ENCODE measurements around the gene PHF2. TPM values are rescaled to one million over a fixed set of nuclear protein-coding genes. Genes with fewer than 3 reads are reported as not detected.
A peak's percentile ranks its signal among the peaks of the same experiment; 100 is the strongest.

Gene PHF2
- total and polyA plus RNA-seq, 9 donors, result 21.3 to 45.8 (median 36.6) TPM

GRCh38 chr9:93585259-93585658 lies 8.9 kb downstream of the PHF2 start:
- WGBS (ENCODE audit: insufficient coverage), result 100% methylated on average over 3 of the region's 4 CpGs
- H3K27me3 ChIP-seq (ENCODE audit: control insufficient read depth, insufficient read depth, low read length), result no peaks in the 10 kb centered on the region
- H3K9me3 ChIP-seq (replicated peaks; ENCODE audit: control insufficient read depth, low read depth, low read length), result peaks cover 4% of the 10 kb centered on the region
- H3K4me3 ChIP-seq (ENCODE audit: low read length), result no peak overlapping the region
- DNase-seq, result no peak
- H3K27ac ChIP-seq (ENCODE audit: low read length), result no peak overlapping the region
- peaks cover 42% of the 10 kb centered on the region for H3K4me1 ChIP-seq (ENCODE audit: control insufficient read depth, insufficient read depth, low read length)
- no peaks in the 10 kb centered on the region for H3K36me3 ChIP-seq (ENCODE audit: control insufficient read depth, insufficient read depth, low read length)

GRCh38 chr9:93585695-93586094 lies 9.3 kb downstream of the PHF2 start:
- H3K36me3 ChIP-seq (ENCODE audit: control insufficient read depth, insufficient read depth, low read length), result peaks cover 2% of the 10 kb centered on the region
- peaks cover 43% of the 10 kb centered on the region for H3K4me1 ChIP-seq (ENCODE audit: control insufficient read depth, insufficient read depth, low read length)
- DNase-seq, result no peak
- no peak overlapping the region for H3K4me3 ChIP-seq (ENCODE audit: low read length)
- H3K27me3 ChIP-seq (ENCODE audit: control insufficient read depth, insufficient read depth, low read length), result no peaks in the 10 kb centered on the region
- no peak overlapping the region for H3K27ac ChIP-seq (ENCODE audit: low read length)
- 100% methylated on average over 3 of the region's 4 CpGs for WGBS (ENCODE audit: insufficient coverage)
- peaks cover 4% of the 10 kb centered on the region for H3K9me3 ChIP-seq (replicated peaks; ENCODE audit: control insufficient read depth, low read depth, low read length)

- Histone ChIP-seq H3K4me1 (ENCODE audit: control insufficient read depth, insufficient read depth, low read length) (peaks cover 43% of the 10 kb centered on the region), H3K27me3 (ENCODE audit: control insufficient read depth, insufficient read depth, low read length) (no peaks in the 10 kb centered on the region), H3K36me3 (ENCODE audit: control insufficient read depth, insufficient read depth, low read length) (peaks cover 4% of the 10 kb centered on the region), H3K27ac (ENCODE audit: low read length) (no peak overlapping the region), H3K4me3 (ENCODE audit: low read length) (no peak overlapping the region), H3K9me3 (replicated peaks; ENCODE audit: control insufficient read depth, low read depth, low read length) (peaks cover 4% of the 10 kb centered on the region)
- WGBS (ENCODE audit: insufficient coverage), result 94% methylated on average over 11 of the region's 13 CpGs
- no peak for DNase-seq
Observed at GRCh38 chr9:93586290-93587057, 10.1 kb downstream of the PHF2 start.

GRCh38 chr9:93587284-93587650 lies 10.9 kb downstream of the PHF2 start:
- Histone ChIP-seq H3K27me3 (ENCODE audit: control insufficient read depth, insufficient read depth, low read length) (no peaks in the 10 kb centered on the region), H3K36me3 (ENCODE audit: control insufficient read depth, insufficient read depth, low read length) (peaks cover 4% of the 10 kb centered on the region), H3K27ac (ENCODE audit: low read length) (no peak overlapping the region), H3K9me3 (replicated peaks; ENCODE audit: control insufficient read depth, low read depth, low read length) (peaks cover 4% of the 10 kb centered on the region), H3K4me1 (ENCODE audit: control insufficient read depth, insufficient read depth, low read length) (peaks cover 43% of the 10 kb centered on the region), H3K4me3 (ENCODE audit: low read length) (no peak overlapping the region)
- no peak for DNase-seq
- WGBS (ENCODE audit: insufficient coverage), result 89% methylated on average over 7 of the region's 7 CpGs

GRCh38 chr9:93587651-93588347 lies 11.4 kb downstream of the PHF2 start:
- DNase-seq, result no peak
- peaks cover 4% of the 10 kb centered on the region for H3K36me3 ChIP-seq (ENCODE audit: control insufficient read depth, insufficient read depth, low read length)
- H3K4me3 ChIP-seq (ENCODE audit: low read length), result no peak overlapping the region
- WGBS (ENCODE audit: insufficient coverage), result 73% methylated on average over 10 of the region's 11 CpGs
- H3K27me3 ChIP-seq (ENCODE audit: control insufficient read depth, insufficient read depth, low read length), result no peaks in the 10 kb centered on the region
- H3K4me1 ChIP-seq (ENCODE audit: control insufficient read depth, insufficient read depth, low read length), result peaks cover 44% of the 10 kb centered on the region
- H3K27ac ChIP-seq (ENCODE audit: low read length), result no peak overlapping the region
- H3K9me3 ChIP-seq (replicated peaks; ENCODE audit: control insufficient read depth, low read depth, low read length), result peaks cover 4% of the 10 kb centered on the region

- Histone ChIP-seq H3K4me1 (ENCODE audit: control insufficient read depth, insufficient read depth, low read length) (peaks cover 46% of the 10 kb centered on the region), H3K27me3 (ENCODE audit: control insufficient read depth, insufficient read depth, low read length) (no peaks in the 10 kb centered on the region), H3K4me3 (ENCODE audit: low read length) (no peak overlapping the region), H3K27ac (ENCODE audit: low read length) (peak overlapping the region; percentile 40), H3K36me3 (ENCODE audit: control insufficient read depth, insufficient read depth, low read length) (peaks cover 4% of the 10 kb centered on the region), H3K9me3 (replicated peaks; ENCODE audit: control insufficient read depth, low read depth, low read length) (peaks cover 5% of the 10 kb centered on the region)
- 39% methylated on average over 4 of the region's 12 CpGs for WGBS (ENCODE audit: insufficient coverage)
- DNase-seq, result peak; percentile 56
Observed at GRCh38 chr9:93588641-93589609, 12.5 kb downstream of the PHF2 start.

- peaks cover 4% of the 10 kb centered on the region for H3K36me3 ChIP-seq (ENCODE audit: control insufficient read depth, insufficient read depth, low read length)
- DNase-seq, result peak; percentile 67
- no peak overlapping the region for H3K4me3 ChIP-seq (ENCODE audit: low read length)
- no peak overlapping the region for H3K27ac ChIP-seq (ENCODE audit: low read length)
- 10% methylated on average over 3 of the region's 8 CpGs for WGBS (ENCODE audit: insufficient coverage)
- H3K9me3 ChIP-seq (replicated peaks; ENCODE audit: control insufficient read depth, low read depth, low read length), result peaks cover 5% of the 10 kb centered on the region
- peaks cover 52% of the 10 kb centered on the region for H3K4me1 ChIP-seq (ENCODE audit: control insufficient read depth, insufficient read depth, low read length)
- no peaks in the 10 kb centered on the region for H3K27me3 ChIP-seq (ENCODE audit: control insufficient read depth, insufficient read depth, low read length)
Observed at GRCh38 chr9:93589688-93590087, 13.3 kb downstream of the PHF2 start.

GRCh38 chr9:93590609-93591234 lies 14.3 kb downstream of the PHF2 start:
- no peak for DNase-seq
- H3K27me3 ChIP-seq (ENCODE audit: control insufficient read depth, insufficient read depth, low read length), result no peaks in the 10 kb centered on the region
- H3K36me3 ChIP-seq (ENCODE audit: control insufficient read depth, insufficient read depth, low read length), result peaks cover 4% of the 10 kb centered on the region
- H3K9me3 ChIP-seq (replicated peaks; ENCODE audit: control insufficient read depth, low read depth, low read length), result peaks cover 2% of the 10 kb centered on the region
- no peak overlapping the region for H3K4me3 ChIP-seq (ENCODE audit: low read length)
- H3K27ac ChIP-seq (ENCODE audit: low read length), result peak overlapping the region; percentile 13
- H3K4me1 ChIP-seq (ENCODE audit: control insufficient read depth, insufficient read depth, low read length), result peaks cover 52% of the 10 kb centered on the region
- 59% methylated on average over 3 of the region's 8 CpGs for WGBS (ENCODE audit: insufficient coverage)

- Histone ChIP-seq H3K36me3 (ENCODE audit: control insufficient read depth, insufficient read depth, low read length) (peaks cover 4% of the 10 kb centered on the region), H3K4me3 (ENCODE audit: low read length) (no peak overlapping the region), H3K4me1 (ENCODE audit: control insufficient read depth, insufficient read depth, low read length) (peaks cover 49% of the 10 kb centered on the region), H3K9me3 (replicated peaks; ENCODE audit: control insufficient read depth, low read depth, low read length) (peaks cover 2% of the 10 kb centered on the region), H3K27ac (ENCODE audit: low read length) (peak overlapping the region; percentile 13), H3K27me3 (ENCODE audit: control insufficient read depth, insufficient read depth, low read length) (no peaks in the 10 kb centered on the region)
- DNase-seq, result no peak
- 47% methylated on average over 8 of the region's 13 CpGs for WGBS (ENCODE audit: insufficient coverage)
Observed at GRCh38 chr9:93591301-93592007, 15.1 kb downstream of the PHF2 start.

Data from muscle of leg (tissue), 11 donors.